Activated CD8-positive, alpha-beta memory T cell treated with anti-CD3 and anti-CD28 coated beads, Interleukin-2, amount 10 ng/mL, durations not matched to agents 7 days and 5 days (primary cell): ENCODE results near the gene SFXN1. TPM values are rescaled to one million over a fixed set of nuclear protein-coding genes. Genes with fewer than 3 reads are reported as not detected.

Source experiments
- ATAC-seq: fragments of 150-1000 bp; cut with Tn5 transposase; one replicate; pipeline ENCODE4 v1.10.0; 2021; ENCODE audit warnings: moderate library complexity
- CTCF ChIA-PET: fragments of 350-600 bp; sonication (Branson Sonifier 250); formaldehyde crosslinking; loops from one replicate; lab custom pipeline; 2021; ENCODE audit warnings: antibody characterized with exemption; lab: Charles Lee
- DNase-seq: peaks from one replicate; pipeline ENCODE4 v3.0.0-alpha.2; 2020
- H3K27ac Mint-ChIP-seq: one replicate; pipeline ENCODE4 v1.8.0; 2021; ENCODE audit warnings: mild to moderate bottlenecking, mixed read lengths
- H3K27me3 Mint-ChIP-seq: one replicate; pipeline ENCODE4 v1.8.0; 2021; ENCODE audit warnings: mixed read lengths
- H3K36me3 Mint-ChIP-seq: one replicate; pipeline ENCODE4 v1.8.0; 2021; ENCODE audit warnings: mild to moderate bottlenecking, mixed read lengths
- H3K4me1 Mint-ChIP-seq: one replicate; pipeline ENCODE4 v1.8.0; 2021; ENCODE audit warnings: mixed read lengths
- H3K4me3 Mint-ChIP-seq: one replicate; pipeline ENCODE4 v1.8.0; 2021; ENCODE audit warnings: mild to moderate bottlenecking, moderate library complexity, mixed read lengths
- H3K9me3 Mint-ChIP-seq: one replicate; pipeline ENCODE4 v1.8.0; 2022; ENCODE audit warnings: low read depth, mixed read lengths
- total RNA-seq, 2 experiments: library from RNA; stranded (reverse); gene quantifications; one replicate each; pipeline ENCODE4 v1.2.3, GENCODE V29; 2021

Gene SFXN1
- total RNA-seq, 2 experiments from 2014 or later = 174 to 230 TPM

DNA sequence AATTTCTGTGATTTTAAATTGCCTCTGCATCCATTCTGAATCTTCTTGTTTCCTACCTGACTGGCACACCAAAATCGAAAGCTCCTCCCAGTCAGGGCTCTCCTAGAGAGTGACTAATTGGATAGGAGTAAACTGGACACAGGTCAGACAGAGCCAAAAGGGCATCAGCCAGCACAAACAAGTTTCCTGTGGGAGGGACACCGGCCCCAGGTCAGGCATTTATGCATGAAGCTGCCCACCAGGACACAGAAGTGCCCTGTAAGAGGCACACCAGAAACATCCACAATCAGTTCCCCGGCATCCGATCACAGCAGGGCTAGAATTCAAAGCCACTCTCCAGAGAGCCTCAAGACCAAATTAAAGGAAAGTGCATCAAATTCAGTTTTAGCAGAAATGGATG, 78.4 kb downstream of the SFXN1 start:
- H3K9me3 Mint-ChIP-seq = no peaks in the 10 kb centered on the region
- ATAC-seq = no peak
- no peak for DNase-seq
- no peaks in the 10 kb centered on the region for H3K4me1 Mint-ChIP-seq
- no peak overlapping the region for H3K27ac Mint-ChIP-seq
- no peak overlapping the region for H3K4me3 Mint-ChIP-seq
- no peaks in the 10 kb centered on the region for H3K36me3 Mint-ChIP-seq
- CTCF ChIA-PET = interaction anchor here (1.0 to 1.8 kb wide), 2 partner anchors 23 to 132 kb away, joined by 3 to 5 read pairs; no protein-coding TSS in a partner anchor
- peaks cover 43% of the 10 kb centered on the region for H3K27me3 Mint-ChIP-seq

DNA sequence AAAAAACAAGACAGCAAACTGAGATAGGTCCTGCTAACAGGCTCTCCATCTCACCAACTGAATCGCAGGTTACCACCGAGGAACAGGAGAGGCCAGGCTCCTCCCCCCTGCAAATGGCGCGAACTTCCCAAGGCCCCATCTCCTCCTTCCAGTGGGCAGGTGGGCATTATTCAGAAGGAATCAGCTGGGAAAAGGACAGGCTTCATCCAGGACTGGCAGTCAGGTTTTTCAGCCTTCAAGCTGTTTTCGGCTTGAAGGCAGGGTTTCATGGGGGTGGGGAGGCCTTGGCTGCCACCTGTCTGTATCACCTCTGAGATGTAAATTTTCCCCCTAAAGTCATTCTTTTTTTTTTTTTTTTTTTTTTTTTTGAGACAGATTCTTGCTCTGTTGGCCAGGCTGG, 79.4 kb downstream of the SFXN1 start:
- no peaks in the 10 kb centered on the region for H3K4me1 Mint-ChIP-seq
- peaks cover 40% of the 10 kb centered on the region for H3K27me3 Mint-ChIP-seq
- CTCF ChIA-PET = no interaction called here
- no peak overlapping the region for H3K4me3 Mint-ChIP-seq
- no peak for ATAC-seq
- no peak for DNase-seq
- H3K36me3 Mint-ChIP-seq = no peaks in the 10 kb centered on the region
- no peaks in the 10 kb centered on the region for H3K9me3 Mint-ChIP-seq
- no peak overlapping the region for H3K27ac Mint-ChIP-seq

DNA sequence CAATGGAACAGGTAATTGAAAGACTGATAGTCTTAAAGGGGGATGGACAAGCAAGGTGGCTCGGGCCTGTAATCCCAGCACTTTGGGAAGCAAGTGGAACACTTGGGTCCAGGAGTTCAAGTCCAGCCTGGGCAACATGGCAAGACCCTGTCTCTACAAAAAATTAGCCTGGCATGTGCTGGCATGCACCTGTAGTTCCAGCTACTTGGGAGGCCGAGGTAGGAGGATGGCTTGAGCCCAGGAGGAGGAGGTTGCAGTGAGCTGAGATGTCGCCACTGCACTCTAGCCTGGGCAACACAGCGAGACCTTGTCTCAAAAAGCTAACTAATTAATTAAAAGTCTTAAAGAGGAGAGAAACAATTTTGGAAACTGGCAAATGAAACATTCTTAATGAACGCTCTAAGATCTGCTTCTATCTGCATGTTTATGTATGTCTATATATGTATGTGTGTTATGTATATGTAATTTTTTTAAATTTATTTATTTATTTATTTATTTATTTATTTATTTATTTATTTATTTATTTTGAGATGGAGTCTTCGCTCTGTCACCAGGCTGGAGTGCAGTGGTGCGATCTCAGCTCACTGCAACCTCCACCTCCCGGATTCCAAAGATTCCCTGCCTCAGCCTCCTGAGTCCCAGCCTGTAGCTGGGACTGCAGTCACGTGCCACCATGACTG, 80.6 kb downstream of the SFXN1 start:
- Mint-ChIP-seq H3K27me3 (peaks cover 43% of the 10 kb centered on the region), H3K9me3 (no peaks in the 10 kb centered on the region), H3K27ac (no peak overlapping the region), H3K4me1 (no peaks in the 10 kb centered on the region), H3K4me3 (no peak overlapping the region), H3K36me3 (no peaks in the 10 kb centered on the region)
- no peak for ATAC-seq
- CTCF ChIA-PET = no interaction called here
- DNase-seq = no peak

DNA sequence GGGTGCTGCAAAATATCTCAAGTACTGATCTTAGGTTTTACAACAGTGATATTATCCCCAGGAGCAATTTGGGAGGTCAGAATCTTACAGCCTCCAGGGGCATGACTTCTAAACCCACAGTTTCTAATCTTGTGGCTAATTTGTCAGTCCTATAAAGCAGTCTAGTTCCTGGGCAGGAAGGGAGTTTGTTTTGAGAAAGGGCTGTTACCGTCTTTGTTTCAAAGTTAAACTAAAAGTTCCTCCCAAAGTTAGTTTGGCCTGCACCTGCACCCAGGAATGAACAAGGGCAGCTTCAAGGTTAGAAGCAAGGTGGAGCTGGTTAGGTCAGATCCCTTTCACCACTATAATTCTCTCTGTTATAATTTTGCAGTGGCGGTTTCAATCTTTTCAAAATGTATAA, 81.7 kb downstream of the SFXN1 start:
- CTCF ChIA-PET = no interaction called here
- DNase-seq = no peak
- H3K4me3 Mint-ChIP-seq = no peak overlapping the region
- H3K4me1 Mint-ChIP-seq = no peaks in the 10 kb centered on the region
- no peak overlapping the region for H3K27ac Mint-ChIP-seq
- no peaks in the 10 kb centered on the region for H3K36me3 Mint-ChIP-seq
- peaks cover 39% of the 10 kb centered on the region for H3K27me3 Mint-ChIP-seq
- no peak for ATAC-seq
- H3K9me3 Mint-ChIP-seq = no peaks in the 10 kb centered on the region

DNA sequence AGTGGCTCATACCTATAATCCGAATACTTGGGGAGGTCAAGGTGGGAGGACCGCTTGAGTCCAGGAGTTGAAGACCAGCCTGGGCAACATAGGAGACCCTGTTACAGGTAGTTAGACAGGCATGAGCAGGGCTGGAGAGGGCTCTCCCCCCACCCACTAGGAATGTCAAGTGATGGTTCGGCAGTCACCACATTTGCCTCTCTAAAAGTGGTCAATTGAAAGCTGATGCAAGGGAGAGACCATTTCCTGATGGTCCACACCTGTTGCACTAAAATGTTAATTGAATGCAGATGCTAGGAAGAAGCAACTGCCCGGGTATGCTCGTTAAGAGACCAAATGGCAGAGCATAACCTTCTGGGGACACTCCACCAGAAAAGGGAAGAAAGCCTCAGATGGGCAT, 82.7 kb downstream of the SFXN1 start:
- H3K36me3 Mint-ChIP-seq = no peaks in the 10 kb centered on the region
- CTCF ChIA-PET = no interaction called here

DNA sequence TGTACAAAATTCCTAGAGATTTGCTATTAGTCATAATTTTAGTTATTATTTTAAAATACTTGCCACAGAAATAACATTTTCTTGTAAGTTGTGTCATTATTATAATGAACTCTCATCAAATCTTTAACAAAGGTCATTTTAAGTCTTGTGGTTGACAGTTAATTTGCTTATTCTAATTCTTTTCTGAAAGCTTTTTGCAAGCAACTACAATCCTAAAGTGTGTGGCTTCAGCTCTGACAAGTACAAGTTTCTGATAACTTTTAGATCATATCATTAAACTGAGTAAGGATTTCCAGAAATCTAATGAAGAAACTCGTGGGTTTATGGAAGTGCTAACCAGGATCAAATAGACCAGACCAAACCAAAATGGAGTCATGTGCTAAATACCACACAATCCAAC, 86.4 kb downstream of the SFXN1 start:
- no peaks in the 10 kb centered on the region for H3K9me3 Mint-ChIP-seq
- CTCF ChIA-PET = interaction anchor here (1.3 to 2.4 kb wide), 2 partner anchors 31 to 121 kb away, joined by 3 to 12 read pairs; no protein-coding TSS in a partner anchor
- H3K36me3 Mint-ChIP-seq = no peaks in the 10 kb centered on the region

More for the DNA sequence above, 82.7 kb downstream of the SFXN1 start:
- no peak for ATAC-seq
- Mint-ChIP-seq H3K4me1 (no peaks in the 10 kb centered on the region), H3K9me3 (no peaks in the 10 kb centered on the region), H3K27me3 (peaks cover 41% of the 10 kb centered on the region), H3K27ac (no peak overlapping the region), H3K4me3 (no peak overlapping the region)
- no peak for DNase-seq

DNA sequence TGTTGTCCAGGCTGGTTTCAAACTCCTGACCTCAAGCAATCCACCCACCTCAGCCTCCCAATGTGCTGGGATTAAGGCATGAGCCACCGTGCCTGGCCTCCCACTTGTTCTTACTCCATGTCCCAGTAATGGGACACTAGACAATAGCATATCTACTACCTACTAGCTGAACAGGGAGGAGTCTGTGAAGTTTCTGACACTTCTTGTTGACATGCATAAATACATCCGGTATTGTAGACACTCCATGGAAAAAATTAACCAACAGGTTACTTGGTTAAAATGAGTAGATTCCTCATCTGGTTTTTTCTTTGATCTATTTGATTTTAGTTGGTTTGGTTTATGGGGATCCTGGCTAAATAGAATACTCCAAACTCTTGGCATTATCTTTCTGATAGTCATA, 88.3 kb downstream of the SFXN1 start:
- DNase-seq (no peak), ATAC-seq (no peak)
- H3K27ac Mint-ChIP-seq = no peak overlapping the region
- peaks cover 38% of the 10 kb centered on the region for H3K27me3 Mint-ChIP-seq
- no peak overlapping the region for H3K4me3 Mint-ChIP-seq
- no peaks in the 10 kb centered on the region for H3K36me3 Mint-ChIP-seq
- no peaks in the 10 kb centered on the region for H3K9me3 Mint-ChIP-seq
- H3K4me1 Mint-ChIP-seq = no peaks in the 10 kb centered on the region
- CTCF ChIA-PET = no interaction called here

More for the DNA sequence above, 86.4 kb downstream of the SFXN1 start:
- H3K27me3 Mint-ChIP-seq = peaks cover 45% of the 10 kb centered on the region
- no peaks in the 10 kb centered on the region for H3K4me1 Mint-ChIP-seq
- no peak overlapping the region for H3K4me3 Mint-ChIP-seq
- DNase-seq (no peak), ATAC-seq (no peak)
- no peak overlapping the region for H3K27ac Mint-ChIP-seq

DNA sequence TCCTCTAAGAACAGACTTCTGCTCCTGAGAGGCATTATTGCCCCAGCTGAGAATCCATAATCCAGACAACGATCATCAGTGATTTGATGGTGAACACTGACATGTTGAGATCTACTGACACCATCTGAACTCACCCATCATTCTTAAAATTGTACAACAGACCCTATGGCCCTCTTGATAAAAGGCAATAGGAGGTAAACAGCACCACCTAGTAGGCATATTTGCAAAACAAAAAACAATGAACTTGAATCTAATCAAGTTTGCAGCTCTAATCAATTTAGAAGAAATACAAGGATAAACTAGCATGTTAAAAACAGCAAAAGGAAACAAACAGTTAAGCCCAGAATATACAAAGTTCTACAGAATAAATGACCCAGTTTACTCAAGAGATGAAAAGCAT, 89.6 kb downstream of the SFXN1 start:
- CTCF ChIA-PET = no interaction called here
- Mint-ChIP-seq H3K27ac (no peak overlapping the region), H3K4me3 (no peak overlapping the region), H3K9me3 (no peaks in the 10 kb centered on the region), H3K4me1 (no peaks in the 10 kb centered on the region), H3K27me3 (peaks cover 42% of the 10 kb centered on the region), H3K36me3 (no peaks in the 10 kb centered on the region)
- DNase-seq (no peak), ATAC-seq (no peak)

DNA sequence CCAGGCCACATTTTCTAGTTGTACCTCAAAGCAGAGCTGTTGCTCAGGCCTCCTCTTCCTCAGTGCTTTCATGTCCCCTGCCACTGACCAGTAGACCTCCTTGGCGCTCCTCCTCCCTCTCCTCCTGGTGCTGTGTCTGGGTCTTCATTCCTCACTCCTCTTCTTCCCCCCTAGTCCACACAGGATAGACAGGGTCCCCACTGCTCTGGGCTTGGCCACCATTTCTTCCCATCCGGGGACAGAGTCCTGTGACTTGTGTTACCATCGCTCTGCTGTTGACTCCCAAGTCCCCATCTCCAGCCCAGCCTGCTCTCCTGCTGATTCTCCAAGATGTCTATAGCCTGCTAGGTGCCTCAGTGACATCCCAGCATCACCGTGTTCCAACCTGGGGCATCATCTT, 91.3 kb downstream of the SFXN1 start:
- Mint-ChIP-seq H3K27ac (no peak overlapping the region), H3K9me3 (no peaks in the 10 kb centered on the region), H3K4me3 (no peak overlapping the region), H3K27me3 (peaks cover 49% of the 10 kb centered on the region), H3K36me3 (no peaks in the 10 kb centered on the region), H3K4me1 (no peaks in the 10 kb centered on the region)
- CTCF ChIA-PET = no interaction called here
- DNase-seq = no peak
- no peak for ATAC-seq

DNA sequence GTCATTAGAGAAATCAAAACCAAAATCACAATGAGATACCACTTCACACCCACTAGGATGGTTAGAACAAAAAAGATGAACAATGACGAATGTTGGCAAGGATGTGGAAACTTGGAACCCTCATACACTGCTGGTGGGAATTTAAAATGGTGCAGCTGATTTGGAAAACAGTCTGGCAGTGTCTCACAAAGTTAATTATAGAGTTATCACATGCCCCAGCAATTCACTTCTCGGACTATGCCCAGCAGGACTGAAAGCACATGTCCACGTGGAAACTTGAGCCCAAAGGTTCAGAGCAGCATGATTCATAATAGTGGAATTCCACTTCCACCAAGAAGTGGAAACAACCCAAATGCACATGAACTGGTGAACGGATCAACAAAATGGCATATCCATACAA, 94.5 kb downstream of the SFXN1 start:
- ATAC-seq = no peak
- no peak overlapping the region for H3K4me3 Mint-ChIP-seq
- no peaks in the 10 kb centered on the region for H3K36me3 Mint-ChIP-seq
- no peak overlapping the region for H3K27ac Mint-ChIP-seq
- H3K4me1 Mint-ChIP-seq = no peaks in the 10 kb centered on the region
- H3K27me3 Mint-ChIP-seq = peaks cover 47% of the 10 kb centered on the region
- CTCF ChIA-PET = no interaction called here
- H3K9me3 Mint-ChIP-seq = no peaks in the 10 kb centered on the region
- DNase-seq = no peak

DNA sequence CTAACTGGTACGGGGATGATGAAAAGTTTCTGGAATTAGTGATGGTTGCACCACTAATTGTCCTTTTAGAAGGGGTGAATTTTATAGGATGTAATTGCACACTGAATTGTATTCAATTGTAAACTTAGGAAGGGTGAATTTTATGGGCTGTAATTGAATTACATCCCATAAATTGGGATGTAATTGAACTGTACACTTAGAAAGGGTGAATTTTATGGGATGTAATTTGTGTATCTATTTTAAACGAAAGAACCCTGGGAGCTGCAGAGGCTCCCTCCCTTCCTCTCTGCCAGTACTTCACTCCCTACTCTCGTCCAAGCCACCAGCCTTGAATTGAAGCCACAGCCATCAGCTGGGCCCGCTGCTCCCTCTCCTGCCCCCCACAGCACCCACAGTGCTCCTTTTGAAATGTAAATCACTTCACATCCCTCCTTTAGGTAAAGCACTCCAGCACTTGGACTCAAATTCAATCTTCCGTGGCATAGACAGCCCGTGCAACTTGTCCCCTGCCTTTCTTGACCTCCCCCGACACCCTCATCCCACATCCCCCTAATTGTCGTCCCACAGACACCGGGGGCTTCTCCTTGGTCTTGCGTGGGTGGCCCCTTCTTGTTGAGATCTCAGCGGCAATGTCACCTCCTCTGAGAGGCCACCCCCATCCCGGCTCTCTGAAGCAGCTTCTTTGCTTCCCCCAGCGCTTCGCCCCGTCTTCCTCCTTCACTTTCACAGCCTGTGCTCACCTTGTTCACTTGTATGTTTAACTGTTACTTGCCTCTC, 95.3 kb downstream of the SFXN1 start:
- DNase-seq (no peak), ATAC-seq (no peak)
- Mint-ChIP-seq H3K4me3 (no peak overlapping the region), H3K27me3 (peaks cover 48% of the 10 kb centered on the region), H3K4me1 (no peaks in the 10 kb centered on the region), H3K36me3 (no peaks in the 10 kb centered on the region), H3K27ac (no peak overlapping the region), H3K9me3 (no peaks in the 10 kb centered on the region)
- CTCF ChIA-PET = no interaction called here

DNA sequence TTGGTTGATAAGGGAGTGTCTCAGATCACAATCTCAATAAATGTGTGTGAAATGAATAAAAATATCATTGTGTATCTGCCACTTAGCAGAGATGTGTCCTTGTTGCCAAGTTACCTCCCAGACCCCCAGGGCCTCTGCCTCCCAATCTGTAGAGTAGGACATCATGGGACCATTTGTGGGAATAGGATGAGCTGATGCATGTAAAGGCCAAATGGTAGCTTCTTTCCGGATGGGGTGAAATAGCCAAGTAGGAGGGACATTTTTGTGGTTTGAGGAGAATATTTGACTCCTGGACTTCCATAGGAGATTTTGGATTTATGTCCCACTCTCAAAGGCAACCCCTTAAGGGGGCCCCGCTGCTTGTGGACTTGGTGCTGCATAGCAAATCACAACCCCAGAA, 96.9 kb downstream of the SFXN1 start:
- H3K4me3 Mint-ChIP-seq = no peak overlapping the region
- CTCF ChIA-PET = interaction anchor here (0.7 kb wide), 1 partner anchor 41 kb away, joined by 3 read pairs; no protein-coding TSS in a partner anchor
- H3K9me3 Mint-ChIP-seq = no peaks in the 10 kb centered on the region
- peaks cover 48% of the 10 kb centered on the region for H3K27me3 Mint-ChIP-seq
- H3K36me3 Mint-ChIP-seq = no peaks in the 10 kb centered on the region
- H3K4me1 Mint-ChIP-seq = no peaks in the 10 kb centered on the region
- H3K27ac Mint-ChIP-seq = no peak overlapping the region
- DNase-seq (no peak), ATAC-seq (no peak)

DNA sequence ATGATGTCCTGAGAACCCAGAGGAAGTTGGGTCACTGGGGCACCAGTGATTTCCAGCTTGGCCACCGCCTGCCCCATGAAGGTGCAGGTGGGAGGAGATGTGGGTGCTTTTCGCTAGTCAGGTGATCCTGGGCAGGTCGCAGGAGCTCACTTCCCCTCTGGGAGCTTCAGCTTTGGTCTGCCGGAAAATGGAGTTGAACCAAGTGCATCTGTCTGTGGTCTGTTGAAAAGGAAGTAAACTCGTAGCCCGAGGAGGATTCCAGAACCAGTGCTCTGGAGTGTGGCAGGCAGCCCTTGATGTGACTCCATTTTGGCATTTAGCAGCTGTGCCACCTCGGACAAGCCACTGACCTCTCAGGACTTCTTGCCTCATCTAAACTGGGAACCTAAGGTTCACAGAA, 97.7 kb downstream of the SFXN1 start:
- Mint-ChIP-seq H3K27me3 (peaks cover 48% of the 10 kb centered on the region), H3K4me3 (no peak overlapping the region), H3K36me3 (no peaks in the 10 kb centered on the region), H3K9me3 (no peaks in the 10 kb centered on the region), H3K4me1 (no peaks in the 10 kb centered on the region), H3K27ac (no peak overlapping the region)
- CTCF ChIA-PET = no interaction called here
- no peak for ATAC-seq
- no peak for DNase-seq

DNA sequence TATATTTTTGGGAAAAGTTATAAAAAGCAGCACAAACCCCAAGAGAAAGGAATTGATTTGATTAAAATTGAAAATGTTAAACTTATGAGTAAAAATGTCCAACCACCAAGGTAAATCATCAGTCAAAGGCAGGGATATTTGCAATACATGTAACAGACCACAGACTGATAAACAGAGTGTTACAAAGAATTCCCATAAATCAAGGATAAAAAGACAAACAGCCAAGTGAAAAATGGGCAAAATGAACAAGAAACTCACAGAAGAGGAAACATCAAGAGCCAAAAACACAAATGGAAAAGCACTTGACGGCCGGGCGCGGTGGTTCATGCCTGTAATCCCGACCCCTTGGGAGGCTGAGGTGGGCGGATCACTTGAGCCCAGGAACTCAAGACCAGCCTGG, 98.2 kb downstream of the SFXN1 start:
- H3K4me3 Mint-ChIP-seq = no peak overlapping the region
- no peaks in the 10 kb centered on the region for H3K9me3 Mint-ChIP-seq
- no peak overlapping the region for H3K27ac Mint-ChIP-seq
- no peak for ATAC-seq
- no peaks in the 10 kb centered on the region for H3K36me3 Mint-ChIP-seq
- no peaks in the 10 kb centered on the region for H3K4me1 Mint-ChIP-seq
- peaks cover 48% of the 10 kb centered on the region for H3K27me3 Mint-ChIP-seq
- no peak for DNase-seq
- CTCF ChIA-PET = no interaction called here
